GM12891 (cell line): ENCODE results near the gene RUFY3.

ENCODE experiments used
- PAX5 ChIP-seq: IDR thresholded peaks from 2 replicates; pipeline ENCODE4 v1.6.1; 2011; ENCODE audit warnings: low read length, moderate library complexity, mild to moderate bottlenecking; ENCODE audit not compliant: insufficient read depth, severe bottlenecking
- POLR2A ChIP-seq: IDR thresholded peaks from 2 replicates; pipeline ENCODE4 v1.6.1; 2011; ENCODE audit warnings: low read depth, low read length, control low read depth
- POLR2AphosphoS5 ChIP-seq: IDR thresholded peaks from 2 replicates; pipeline ENCODE4 v1.6.1; 2011; ENCODE audit warnings: low read depth, low read length, control low read depth
- SPI1 ChIP-seq: IDR thresholded peaks from 2 replicates; pipeline ENCODE4 v1.6.1; 2011; ENCODE audit warnings: low read depth, low read length, control low read depth
- TAF1 ChIP-seq: IDR thresholded peaks from 2 replicates; pipeline ENCODE4 v1.6.1; 2011; ENCODE audit warnings: low read depth, low read length, control low read depth

DNA sequence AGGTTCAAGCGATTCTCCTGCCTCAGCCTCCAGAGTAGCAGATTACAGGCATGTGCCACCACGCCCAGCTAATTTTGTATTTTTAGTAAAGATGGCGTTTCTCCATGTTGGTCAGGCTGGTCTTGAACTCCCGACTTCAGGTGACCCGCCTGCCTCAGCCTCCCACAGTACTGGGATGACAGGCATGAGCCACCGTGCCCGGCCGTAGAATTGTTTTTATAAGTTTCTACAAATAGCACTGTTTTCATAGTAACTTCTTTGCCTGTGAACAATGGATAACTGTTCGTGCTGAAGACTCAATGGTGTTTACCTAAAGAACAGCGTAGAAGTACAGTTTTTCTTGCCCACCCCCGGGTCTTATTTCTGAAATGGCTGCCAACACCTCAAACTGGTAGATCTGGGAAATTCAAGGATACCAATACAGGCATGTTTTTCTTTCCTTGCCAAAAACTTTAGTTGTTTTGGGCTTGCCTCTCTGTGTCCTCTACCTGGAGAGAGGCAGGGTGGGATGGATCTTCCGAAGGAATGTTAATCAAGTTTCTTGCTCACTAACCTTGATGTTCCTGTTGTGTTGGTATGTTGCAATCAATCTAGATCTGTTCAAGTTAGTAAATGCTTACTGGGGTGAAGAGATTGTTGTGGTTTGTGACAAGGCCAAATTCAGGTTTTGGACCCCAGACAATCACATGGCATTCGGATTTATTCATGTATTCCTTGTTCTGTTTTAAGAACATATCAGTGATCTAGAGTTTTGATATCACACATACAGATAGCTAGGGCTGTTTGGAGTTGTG is 2.8 kb upstream of the RUFY3 start:
- TF ChIP-seq POLR2AphosphoS5 (no peak), POLR2A (no peak), TAF1 (no peak), PAX5 (no peak), SPI1 (no peak)
